A673 (cell line): ENCODE results near the gene UGT2A1. TPM values are rescaled to one million over a fixed set of nuclear protein-coding genes. Genes with fewer than 3 reads are reported as not detected.

ENCODE experiments used
- BruUV-seq: library from RNA; stranded (reverse); fragments of 400-500 nt; replicated peaks from 2 replicates; lab custom pipeline; 2021; lab: Mats Ljungman, UMichigan
- CTCF ChIA-PET: fragments of 300-600 bp; sonication (Branson Sonifier 250); formaldehyde crosslinking; loops from one replicate; lab custom pipeline; 2022; ENCODE audit warnings: antibody characterized with exemption; lab: Charles Lee
- POLR2A ChIA-PET: fragments of 300-600 bp; sonication (Branson Sonifier 250); formaldehyde crosslinking; loops from one replicate; lab custom pipeline; 2022; ENCODE audit warnings: antibody characterized with exemption; ENCODE audit not compliant: low non-redundant PET; lab: Charles Lee
- DNase-seq: peaks from one replicate; pipeline ENCODE4 v3.0.0-alpha.2; 2015; ENCODE audit warnings: low spot score
- H3K27ac ChIP-seq: fragments of 200-600 bp; sonication (generic); 2 replicates; pipeline ENCODE4 v1.5.1; 2016; ENCODE audit warnings: mixed run types, low read depth, mild to moderate bottlenecking, mixed read lengths, antibody characterized with exemption, low read length; ENCODE audit not compliant: poor library complexity, severe bottlenecking
- H3K27me3 ChIP-seq: fragments of 200-600 bp; sonication (generic); replicated peaks from 2 replicates; pipeline ENCODE4 v1.6.1; 2017; ENCODE audit warnings: mixed run types, low read depth, mild to moderate bottlenecking, mixed read lengths, antibody characterized with exemption, low read length; ENCODE audit not compliant: insufficient read depth, poor library complexity
- H3K36me3 ChIP-seq: fragments of 200-600 bp; sonication (generic); 2 replicates; pipeline ENCODE4 v1.6.1; 2016; ENCODE audit warnings: mixed run types, mild to moderate bottlenecking, mixed read lengths, antibody characterized with exemption, low read length; ENCODE audit not compliant: insufficient read depth, poor library complexity, severe bottlenecking
- H3K4me1 ChIP-seq: fragments of 200-600 bp; sonication (generic); 2 replicates; pipeline ENCODE4 v1.6.1; 2017; ENCODE audit warnings: mixed run types, mild to moderate bottlenecking, mixed read lengths, antibody characterized with exemption, low read length; ENCODE audit not compliant: insufficient read depth, poor library complexity, severe bottlenecking
- H3K4me3 ChIP-seq: fragments of 200-600 bp; sonication (generic); 2 replicates; pipeline ENCODE4 v1.5.1; 2016; ENCODE audit warnings: low read depth, mixed run types, mild to moderate bottlenecking, mixed read lengths, low read length; ENCODE audit not compliant: poor library complexity, severe bottlenecking
- H3K9me3 ChIP-seq: fragments of 200-600 bp; sonication (generic); 2 replicates; pipeline ENCODE4 v1.6.1; 2016; ENCODE audit warnings: mixed run types, low read depth, mild to moderate bottlenecking, mixed read lengths, antibody characterized with exemption, low read length; ENCODE audit not compliant: poor library complexity, severe bottlenecking
- EZH2 ChIP-seq: fragments of 200-600 bp; sonication (generic); IDR thresholded peaks from 2 replicates; pipeline ENCODE4 v1.6.1; 2017; ENCODE audit warnings: borderline replicate concordance, low read depth, mild to moderate bottlenecking, mixed read lengths, antibody characterized with exemption, low read length; ENCODE audit not compliant: poor library complexity, severe bottlenecking
- intact Hi-C: fragments of 100-400 bp; cut with micrococcal nuclease; formaldehyde crosslinking; loops from one replicate; pipeline ENCODE4 v1.10.0; 2022; ENCODE audit not compliant: unreplicated experiment
- total RNA-seq: library from RNA; stranded (reverse); gene quantifications from 2 replicates; pipeline ENCODE4 v1.2.3, GENCODE V29; 2021
- TF ChIP-seq, protein P1 (sequence below): fragments of 300-800, 200-600 bp; sonication (generic); conservative IDR thresholded peaks from 2 replicates; pipeline ENCODE4 v1.5.1; 2017; ENCODE audit warnings: low read depth, mild to moderate bottlenecking, antibody characterized with exemption, low read length, moderate library complexity, mixed read lengths

UGT2A1 gene
- total RNA-seq, 1 experiment from 2014 or later: not detected

DNA sequence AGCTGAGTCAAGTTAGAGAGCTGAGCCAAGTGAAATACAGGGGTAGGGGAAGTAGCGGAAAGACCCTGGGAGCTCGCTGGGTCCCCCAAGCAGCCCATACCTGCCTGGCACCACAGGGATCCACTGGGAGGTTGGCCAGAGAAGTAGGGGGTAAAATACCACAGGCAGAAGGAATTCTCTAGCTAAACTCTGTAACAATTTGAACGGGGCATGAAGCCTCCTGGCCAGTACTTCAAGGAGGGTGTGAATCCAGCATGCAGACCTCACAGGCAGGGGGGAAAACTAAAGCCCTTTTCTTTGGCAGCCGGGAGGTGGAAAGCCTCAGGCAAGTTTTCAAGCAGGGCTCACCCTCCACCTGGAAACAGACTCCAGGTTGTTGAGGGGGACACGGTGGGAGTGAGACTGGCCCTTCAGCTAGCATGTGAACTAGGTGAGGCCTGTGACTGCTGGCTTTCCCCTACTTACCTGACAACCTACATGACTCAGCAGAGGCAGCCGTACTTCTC is 3.7 kb upstream of the UGT2A1 start:
- intact Hi-C loops: no loop called here
- no peak overlapping the region for H3K4me3 ChIP-seq
- DNase-seq: no peak
- H3K4me1 ChIP-seq: no peaks in the 10 kb centered on the region
- CTCF ChIA-PET: no interaction called here
- POLR2A ChIA-PET: no interaction called here
- no peaks in the 10 kb centered on the region for H3K36me3 ChIP-seq
- no peaks in the 10 kb centered on the region for H3K9me3 ChIP-seq
- H3K27ac ChIP-seq: no peak overlapping the region
- H3K27me3 ChIP-seq: no peaks in the 10 kb centered on the region
- no TSS peak for BruUV-seq
- TF ChIP-seq, protein P1, sequence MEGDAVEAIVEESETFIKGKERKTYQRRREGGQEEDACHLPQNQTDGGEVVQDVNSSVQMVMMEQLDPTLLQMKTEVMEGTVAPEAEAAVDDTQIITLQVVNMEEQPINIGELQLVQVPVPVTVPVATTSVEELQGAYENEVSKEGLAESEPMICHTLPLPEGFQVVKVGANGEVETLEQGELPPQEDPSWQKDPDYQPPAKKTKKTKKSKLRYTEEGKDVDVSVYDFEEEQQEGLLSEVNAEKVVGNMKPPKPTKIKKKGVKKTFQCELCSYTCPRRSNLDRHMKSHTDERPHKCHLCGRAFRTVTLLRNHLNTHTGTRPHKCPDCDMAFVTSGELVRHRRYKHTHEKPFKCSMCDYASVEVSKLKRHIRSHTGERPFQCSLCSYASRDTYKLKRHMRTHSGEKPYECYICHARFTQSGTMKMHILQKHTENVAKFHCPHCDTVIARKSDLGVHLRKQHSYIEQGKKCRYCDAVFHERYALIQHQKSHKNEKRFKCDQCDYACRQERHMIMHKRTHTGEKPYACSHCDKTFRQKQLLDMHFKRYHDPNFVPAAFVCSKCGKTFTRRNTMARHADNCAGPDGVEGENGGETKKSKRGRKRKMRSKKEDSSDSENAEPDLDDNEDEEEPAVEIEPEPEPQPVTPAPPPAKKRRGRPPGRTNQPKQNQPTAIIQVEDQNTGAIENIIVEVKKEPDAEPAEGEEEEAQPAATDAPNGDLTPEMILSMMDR: no peak
- TF ChIP-seq EZH2: no peak

DNA sequence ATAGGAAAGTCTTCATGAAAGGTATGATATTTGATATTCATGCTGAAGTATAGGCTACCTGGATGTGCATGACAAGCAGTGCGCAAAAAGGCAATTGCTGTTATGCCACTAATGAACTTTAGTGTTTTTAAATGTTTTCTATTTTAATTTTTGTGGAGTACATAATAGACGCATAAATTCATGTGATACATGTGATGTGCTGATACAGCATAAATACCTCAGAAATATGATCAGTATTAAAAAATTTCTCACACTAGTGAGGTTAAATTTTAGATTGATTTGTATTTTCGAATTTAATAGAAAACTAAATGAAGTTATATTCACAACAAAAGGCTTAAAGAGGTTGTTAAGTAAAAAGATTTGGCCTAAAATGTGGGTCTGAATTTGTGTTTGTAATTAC is 2.2 kb downstream of the UGT2A1 start:
- Histone ChIP-seq H3K9me3 (no peaks in the 10 kb centered on the region), H3K4me3 (no peak overlapping the region), H3K36me3 (no peaks in the 10 kb centered on the region), H3K4me1 (no peaks in the 10 kb centered on the region), H3K27ac (no peak overlapping the region), H3K27me3 (no peaks in the 10 kb centered on the region)
- BruUV-seq: no TSS peak
- POLR2A ChIA-PET: no interaction called here
- CTCF ChIA-PET: no interaction called here
- intact Hi-C loops: no loop called here
- TF ChIP-seq, protein P1: no peak
- no peak for TF ChIP-seq EZH2
- no peak for DNase-seq

DNA sequence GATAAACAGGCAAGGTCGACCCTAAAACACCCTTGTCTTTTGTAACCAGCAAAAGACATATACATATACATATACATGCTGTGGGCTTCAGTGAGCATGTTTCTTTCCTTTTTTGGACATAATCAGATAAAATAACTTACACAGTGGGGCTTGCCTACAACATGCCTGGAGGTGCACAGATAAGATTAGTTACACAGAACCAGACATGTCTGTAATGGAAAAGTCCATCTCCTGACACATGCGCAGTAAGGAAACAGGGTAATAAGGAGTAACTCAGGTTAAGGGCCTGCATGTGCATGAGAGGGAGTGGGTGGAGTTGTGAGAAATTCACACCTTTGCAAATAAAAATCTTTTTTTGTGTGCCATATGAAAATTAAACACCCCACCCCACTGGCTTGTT is 3.4 kb downstream of the UGT2A1 start:
- Histone ChIP-seq H3K27me3 (no peaks in the 10 kb centered on the region), H3K36me3 (no peaks in the 10 kb centered on the region), H3K4me3 (no peak overlapping the region), H3K9me3 (no peaks in the 10 kb centered on the region), H3K27ac (no peak overlapping the region), H3K4me1 (no peaks in the 10 kb centered on the region)
- CTCF ChIA-PET: no interaction called here
- no TSS peak for BruUV-seq
- no peak for TF ChIP-seq EZH2
- TF ChIP-seq, protein P1: no peak
- intact Hi-C loops: no loop called here
- DNase-seq: no peak
- POLR2A ChIA-PET: no interaction called here
